ENCODE results near the gene CARM1.
"Not testable (repeated sequence)": the region's sequence is repeated elsewhere in the genome, so short reads cannot be mapped to it uniquely, and the experiment has no call there.

DNA sequence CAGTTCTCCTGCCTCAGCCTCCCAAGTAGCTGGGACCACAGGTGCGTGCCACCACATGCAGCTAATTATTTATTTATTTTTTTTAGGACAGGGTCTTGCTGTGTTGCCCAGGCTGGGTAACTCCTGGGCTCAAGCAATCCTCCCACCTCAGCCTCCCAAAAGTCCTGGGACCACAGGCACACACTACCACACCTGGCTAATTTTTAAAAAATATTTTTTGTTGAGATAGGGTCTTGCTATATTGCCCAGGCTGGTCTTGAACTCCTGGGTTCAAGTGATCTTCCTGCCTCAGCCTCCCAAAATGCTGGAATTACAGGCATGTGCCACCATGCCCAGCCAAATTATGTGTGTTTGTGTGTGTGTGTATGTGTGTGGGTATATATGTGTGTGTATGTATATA, 14.5 kb upstream of the CARM1 start:
- TF ChIP-seq, protein P1, sequence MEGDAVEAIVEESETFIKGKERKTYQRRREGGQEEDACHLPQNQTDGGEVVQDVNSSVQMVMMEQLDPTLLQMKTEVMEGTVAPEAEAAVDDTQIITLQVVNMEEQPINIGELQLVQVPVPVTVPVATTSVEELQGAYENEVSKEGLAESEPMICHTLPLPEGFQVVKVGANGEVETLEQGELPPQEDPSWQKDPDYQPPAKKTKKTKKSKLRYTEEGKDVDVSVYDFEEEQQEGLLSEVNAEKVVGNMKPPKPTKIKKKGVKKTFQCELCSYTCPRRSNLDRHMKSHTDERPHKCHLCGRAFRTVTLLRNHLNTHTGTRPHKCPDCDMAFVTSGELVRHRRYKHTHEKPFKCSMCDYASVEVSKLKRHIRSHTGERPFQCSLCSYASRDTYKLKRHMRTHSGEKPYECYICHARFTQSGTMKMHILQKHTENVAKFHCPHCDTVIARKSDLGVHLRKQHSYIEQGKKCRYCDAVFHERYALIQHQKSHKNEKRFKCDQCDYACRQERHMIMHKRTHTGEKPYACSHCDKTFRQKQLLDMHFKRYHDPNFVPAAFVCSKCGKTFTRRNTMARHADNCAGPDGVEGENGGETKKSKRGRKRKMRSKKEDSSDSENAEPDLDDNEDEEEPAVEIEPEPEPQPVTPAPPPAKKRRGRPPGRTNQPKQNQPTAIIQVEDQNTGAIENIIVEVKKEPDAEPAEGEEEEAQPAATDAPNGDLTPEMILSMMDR (conservative IDR thresholded peaks at IDR 0.05), result not testable (repeated sequence)
- TF ChIP-seq EZH2 (IDR thresholded peaks at IDR 0.05; ENCODE audit: low read depth), result not testable (repeated sequence)
